Measurements from ENCODE around the gene HECTD2. TPM values are rescaled to one million over a fixed set of nuclear protein-coding genes. Genes with fewer than 3 reads are reported as not detected.
"Not testable (repeated sequence)": the region's sequence is repeated elsewhere in the genome, so short reads cannot be mapped to it uniquely, and the experiment has no call there.

Gene HECTD2
- polyA plus RNA-seq, 1 donor from 2014 or later, result 2.6 TPM

DNA sequence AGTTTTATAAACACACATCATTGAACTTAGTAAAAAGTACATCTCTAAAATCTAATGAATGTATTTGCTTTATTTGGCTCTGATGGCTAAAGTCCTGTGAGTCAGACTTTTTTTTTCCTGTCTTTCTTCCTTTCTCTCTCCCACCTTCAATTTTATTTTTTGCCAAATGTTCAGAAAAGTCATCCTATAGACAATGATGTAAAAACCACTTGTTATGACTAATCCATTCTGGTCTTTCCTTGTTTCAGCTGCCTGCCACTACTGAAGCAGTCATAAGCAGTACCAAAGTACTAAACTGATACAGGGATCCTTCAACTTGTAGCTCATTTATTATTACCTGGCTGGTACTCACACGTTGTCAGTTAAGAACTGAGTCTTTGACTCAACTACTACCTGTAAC, 23.9 kb downstream of the HECTD2 start:
- H3K4me1 Mint-ChIP-seq, result peaks cover 0 to 5% (median 3%) of the 10 kb centered on the region in 3 donors
- H3K27me3 Mint-ChIP-seq, result no peaks in the 10 kb centered on the region
- peaks cover 0 to 3% (median 0%) of the 10 kb centered on the region in 3 donors for H3K9me3 Mint-ChIP-seq
- peaks cover 13% of the 10 kb centered on the region for H3K36me3 Mint-ChIP-seq
- no peak overlapping the region for H3K27ac Mint-ChIP-seq
- no peak overlapping the region for H3K4me3 Mint-ChIP-seq

DNA sequence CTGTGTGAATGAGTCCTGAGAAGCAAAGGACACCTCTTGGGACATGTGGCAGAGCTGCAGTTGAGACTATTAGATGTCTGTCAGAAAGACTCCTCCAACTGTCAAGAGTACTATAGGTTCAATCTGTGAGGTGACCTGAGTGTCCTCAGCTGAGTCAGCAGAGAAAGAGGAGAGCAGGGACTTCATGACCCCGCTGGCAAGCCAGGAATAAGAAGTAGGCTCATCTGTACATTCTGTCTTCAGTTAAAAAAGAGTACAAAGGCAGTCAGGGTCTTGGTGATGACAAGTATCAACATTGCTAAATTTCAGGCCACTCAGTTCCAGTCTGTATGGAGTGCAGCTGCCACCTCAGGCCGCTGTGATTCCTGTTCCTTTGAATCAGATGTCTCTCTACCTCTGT, 25.1 kb downstream of the HECTD2 start:
- H3K9me3 Mint-ChIP-seq, result peaks cover 0 to 3% (median 0%) of the 10 kb centered on the region in 3 donors
- H3K4me1 Mint-ChIP-seq, result peaks cover 0 to 8% (median 3%) of the 10 kb centered on the region in 3 donors
- peaks cover 16% of the 10 kb centered on the region for H3K36me3 Mint-ChIP-seq
- H3K4me3 Mint-ChIP-seq, result no peak overlapping the region
- H3K27ac Mint-ChIP-seq, result no peak overlapping the region
- H3K27me3 Mint-ChIP-seq, result no peaks in the 10 kb centered on the region

DNA sequence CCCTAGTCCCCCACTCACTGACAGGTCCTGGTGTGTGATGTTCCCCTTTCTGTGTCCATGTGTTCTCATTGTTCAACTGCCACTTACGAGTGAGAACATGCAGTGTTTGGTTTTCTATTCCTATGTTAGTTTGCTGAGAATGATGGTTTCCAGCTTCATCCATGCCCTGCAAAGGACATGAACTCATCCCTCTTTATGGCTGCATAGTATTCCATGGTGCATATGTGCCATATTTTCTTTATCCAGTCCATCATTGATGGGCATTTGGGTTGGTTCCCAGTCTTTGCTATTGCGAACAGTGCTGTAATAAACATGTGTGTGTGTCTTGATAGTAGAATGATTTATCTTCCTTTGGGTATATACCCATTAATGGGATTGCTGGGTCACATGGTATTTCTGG, 28.1 kb downstream of the HECTD2 start:
- H3K4me3 Mint-ChIP-seq, result peak overlapping the region in 1 of 4 donors; percentile 7
- H3K9me3 Mint-ChIP-seq, H3K4me1 Mint-ChIP-seq, H3K27ac Mint-ChIP-seq, H3K36me3 Mint-ChIP-seq, H3K27me3 Mint-ChIP-seq: not testable (repeated sequence)

DNA sequence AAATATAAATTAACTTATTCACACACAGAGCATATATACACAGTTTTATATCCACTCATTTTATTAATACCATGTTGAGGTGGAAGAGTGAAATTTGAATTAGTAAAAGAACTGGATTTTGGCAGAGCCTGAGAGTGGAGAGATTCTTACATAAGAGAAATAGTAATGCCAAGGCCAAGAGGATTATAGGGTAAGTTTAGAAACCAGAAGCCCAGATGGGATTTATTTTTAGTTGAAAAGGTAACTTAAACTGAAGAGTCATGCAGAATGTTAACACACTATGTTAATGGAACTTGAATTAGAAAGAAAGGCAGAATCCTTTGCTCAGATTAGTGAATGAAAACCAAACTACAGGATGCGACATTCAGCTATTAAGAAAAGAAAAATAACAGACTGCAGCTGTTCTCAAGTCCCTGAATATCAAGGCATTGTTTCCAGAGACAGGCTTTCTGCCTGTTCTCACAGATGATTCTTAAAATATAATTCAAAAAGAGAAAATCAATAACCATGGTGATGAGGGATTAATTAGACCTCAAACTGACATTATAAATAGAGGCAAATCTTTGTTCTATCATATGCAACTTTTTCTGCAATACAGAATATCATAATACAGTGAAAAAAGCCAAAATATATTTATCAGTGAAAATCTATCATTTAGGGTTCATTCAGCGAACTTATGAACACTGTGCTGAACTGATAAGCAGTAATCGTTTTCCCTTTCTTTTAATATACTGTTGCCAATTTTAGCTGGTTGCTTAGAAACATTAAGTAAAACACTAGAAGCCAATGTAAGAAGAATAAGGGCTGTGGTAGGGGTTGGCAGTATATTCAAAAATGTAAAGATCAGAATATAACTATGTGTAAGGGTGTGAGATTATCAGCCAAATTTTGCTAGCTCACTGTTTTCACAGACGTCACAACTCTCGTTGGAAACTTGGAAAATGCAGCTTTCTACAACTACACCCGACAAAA, 34.4 kb downstream of the HECTD2 start:
- H3K4me3 Mint-ChIP-seq, result no peak overlapping the region
- peaks cover 3% of the 10 kb centered on the region for H3K36me3 Mint-ChIP-seq
- H3K27me3 Mint-ChIP-seq, result no peaks in the 10 kb centered on the region
- H3K27ac Mint-ChIP-seq, result no peak overlapping the region
- peaks cover 0 to 3% (median 0%) of the 10 kb centered on the region in 3 donors for H3K4me1 Mint-ChIP-seq
- peaks cover 3 to 7% (median 3%) of the 10 kb centered on the region in 3 donors for H3K9me3 Mint-ChIP-seq

DNA sequence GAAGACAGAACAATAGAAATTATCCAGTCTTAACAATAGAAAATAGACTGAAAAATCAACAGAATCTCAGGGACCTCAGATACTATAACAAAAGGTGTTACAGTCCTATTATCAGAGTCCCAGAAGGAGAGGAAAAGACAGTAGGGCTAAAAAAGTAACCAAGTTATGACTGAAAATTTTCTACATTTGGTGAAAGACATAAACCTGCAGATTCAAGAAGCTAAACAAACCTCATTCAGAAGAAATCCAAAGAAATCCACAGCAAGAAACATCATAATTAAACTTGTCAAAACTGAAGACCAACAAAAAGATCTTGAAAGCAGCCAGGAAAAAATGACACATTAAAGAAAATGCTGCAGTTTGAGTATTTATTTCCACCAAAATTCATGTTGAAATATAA, 41.9 kb downstream of the HECTD2 start:
- Mint-ChIP-seq H3K9me3 (peaks cover 9 to 28% (median 20%) of the 10 kb centered on the region in 3 donors), H3K36me3 (peaks cover 2% of the 10 kb centered on the region), H3K27me3 (no peaks in the 10 kb centered on the region), H3K4me1 (no peaks in the 10 kb centered on the region), H3K27ac (no peak overlapping the region), H3K4me3 (no peak overlapping the region)

DNA sequence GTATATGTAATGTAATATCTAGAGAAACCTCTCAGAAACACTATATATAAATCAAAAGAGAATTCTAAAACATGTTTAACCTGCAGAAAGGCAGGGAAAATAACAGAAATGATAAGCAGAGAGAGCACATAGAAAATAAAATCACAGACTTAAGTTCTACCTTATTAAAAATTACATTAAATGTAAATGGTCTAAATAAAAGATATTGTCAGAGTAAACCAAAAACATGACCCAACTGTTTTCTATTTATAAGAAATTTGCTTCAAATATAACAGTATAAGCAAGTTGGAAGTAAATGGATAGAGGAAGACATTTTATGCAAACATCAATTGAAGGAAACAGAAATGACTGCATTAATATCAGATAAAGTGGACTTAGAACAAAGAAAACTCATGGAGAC, 43.4 kb downstream of the HECTD2 start:
- no peaks in the 10 kb centered on the region for H3K4me1 Mint-ChIP-seq
- no peaks in the 10 kb centered on the region for H3K27me3 Mint-ChIP-seq
- H3K27ac Mint-ChIP-seq, result peak overlapping the region in 1 of 3 donors; percentile 50
- peaks cover 2% of the 10 kb centered on the region for H3K36me3 Mint-ChIP-seq
- H3K9me3 Mint-ChIP-seq, result peaks cover 9 to 28% (median 20%) of the 10 kb centered on the region in 3 donors
- H3K4me3 Mint-ChIP-seq, result no peak overlapping the region

DNA sequence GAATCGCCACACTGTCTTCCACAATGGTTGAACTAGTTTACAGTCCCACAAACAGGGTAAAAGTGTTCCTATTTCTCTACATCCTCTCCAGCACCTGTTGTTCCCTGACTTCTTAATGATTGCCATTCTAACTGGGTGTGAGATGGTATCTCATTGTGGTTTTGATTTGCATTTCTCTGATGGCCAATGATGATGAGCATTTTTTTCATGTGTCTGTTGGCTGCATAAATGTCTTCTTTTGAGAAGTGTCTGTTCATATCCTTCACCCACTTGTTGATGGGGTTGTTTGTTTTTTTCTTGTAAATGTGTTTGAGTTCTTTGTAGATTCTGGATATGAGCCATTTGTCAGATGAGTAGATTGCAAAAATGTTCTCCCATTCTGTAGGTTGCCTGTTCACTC, 45.0 kb downstream of the HECTD2 start:
- not testable (repeated sequence) for H3K27me3 Mint-ChIP-seq, H3K27ac Mint-ChIP-seq, H3K4me1 Mint-ChIP-seq, H3K36me3 Mint-ChIP-seq, H3K4me3 Mint-ChIP-seq
- peaks cover 4 to 20% (median 16%) of the 10 kb centered on the region in 3 donors for H3K9me3 Mint-ChIP-seq

DNA sequence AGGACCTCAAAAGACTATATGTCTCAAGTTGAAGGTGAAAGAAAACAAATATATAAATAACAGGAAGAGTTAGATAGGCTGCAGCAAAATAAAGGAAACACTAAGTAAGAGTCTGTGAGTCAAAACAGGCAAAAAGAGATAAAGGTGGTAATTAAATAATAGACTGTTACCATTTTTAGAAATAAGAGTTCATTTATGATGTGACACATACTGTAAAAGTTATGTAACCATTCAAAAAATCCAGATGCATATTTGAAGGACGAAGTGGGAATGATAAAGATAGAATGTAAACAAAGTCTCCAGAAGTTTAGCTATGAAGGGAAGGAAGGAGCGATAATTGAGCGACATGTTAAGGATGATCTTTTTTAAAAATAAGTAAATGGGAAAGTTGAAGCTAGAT, 50.5 kb downstream of the HECTD2 start:
- Mint-ChIP-seq H3K4me1 (no peaks in the 10 kb centered on the region), H3K4me3 (no peak overlapping the region), H3K27me3 (no peaks in the 10 kb centered on the region), H3K27ac (peak overlapping the region in 1 of 3 donors; percentile 2), H3K9me3 (no peaks in the 10 kb centered on the region), H3K36me3 (peaks cover 14% of the 10 kb centered on the region)

DNA sequence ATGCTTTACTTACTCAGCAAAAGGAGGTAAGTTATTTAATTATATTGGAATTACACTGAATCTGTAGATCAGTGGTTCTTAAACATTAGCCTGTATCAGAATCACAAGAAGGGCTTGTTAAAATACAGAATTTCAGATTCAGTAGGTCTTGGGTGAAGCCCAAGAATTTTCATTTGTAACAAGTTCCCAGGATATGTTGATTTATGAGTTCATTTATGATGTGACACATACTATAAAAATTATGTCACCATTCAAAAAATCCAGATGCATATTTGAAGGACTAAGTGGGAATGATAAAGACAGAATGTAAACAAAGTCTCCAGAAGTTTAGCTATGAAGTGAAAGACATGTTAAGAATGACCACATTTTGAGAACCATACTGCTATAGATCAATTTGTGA, 52.3 kb downstream of the HECTD2 start:
- H3K27me3 Mint-ChIP-seq, result no peaks in the 10 kb centered on the region
- H3K9me3 Mint-ChIP-seq, result no peaks in the 10 kb centered on the region
- no peak overlapping the region for H3K27ac Mint-ChIP-seq
- no peaks in the 10 kb centered on the region for H3K4me1 Mint-ChIP-seq
- H3K4me3 Mint-ChIP-seq, result no peak overlapping the region
- peaks cover 14% of the 10 kb centered on the region for H3K36me3 Mint-ChIP-seq

DNA sequence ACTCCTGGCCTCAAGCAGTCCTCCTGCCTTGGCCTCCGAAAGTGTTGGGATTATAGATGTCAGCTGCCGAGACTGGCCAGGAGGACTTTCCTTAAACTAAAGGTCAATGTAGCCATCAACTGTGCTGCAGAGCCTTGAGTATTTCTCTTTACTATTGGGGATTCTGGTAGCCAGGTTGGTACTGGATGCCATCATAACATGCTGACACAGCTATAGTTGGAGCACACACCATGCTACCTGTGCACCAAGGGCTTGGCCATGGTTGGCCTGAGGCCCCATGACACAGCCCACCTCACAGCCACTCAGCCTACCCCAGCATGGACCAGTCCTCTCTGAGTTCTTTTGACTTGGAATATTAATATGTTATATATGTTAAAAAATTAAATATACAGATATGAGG, 54.4 kb downstream of the HECTD2 start:
- Mint-ChIP-seq H3K27me3 (no peaks in the 10 kb centered on the region), H3K36me3 (peaks cover 12% of the 10 kb centered on the region), H3K27ac (no peak overlapping the region), H3K4me3 (no peak overlapping the region), H3K9me3 (peaks cover 0 to 4% (median 0%) of the 10 kb centered on the region in 3 donors), H3K4me1 (peaks cover 0 to 1% (median 0%) of the 10 kb centered on the region in 3 donors)

DNA sequence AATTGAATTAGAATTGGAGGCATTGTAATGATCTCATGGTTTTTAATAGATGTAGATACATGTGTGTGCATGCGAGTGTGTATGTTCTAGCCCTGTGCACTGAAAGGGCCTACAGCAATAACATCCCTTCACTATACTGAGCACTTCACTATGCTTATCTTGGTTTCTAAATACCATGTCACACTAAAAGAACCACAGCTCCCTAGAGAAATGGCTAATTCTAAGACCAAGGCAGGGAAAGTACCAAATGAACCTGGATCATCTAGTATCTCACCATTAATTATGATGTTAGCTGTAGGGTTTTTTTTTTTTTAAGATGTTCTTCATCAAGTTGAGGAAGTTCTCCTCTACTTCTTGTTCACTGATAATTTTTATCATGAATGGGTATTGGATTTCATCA, 55.1 kb downstream of the HECTD2 start:
- Mint-ChIP-seq H3K27me3 (no peaks in the 10 kb centered on the region), H3K27ac (no peak overlapping the region), H3K4me1 (peaks cover 0 to 1% (median 0%) of the 10 kb centered on the region in 3 donors), H3K36me3 (peaks cover 12% of the 10 kb centered on the region), H3K9me3 (peaks cover 0 to 4% (median 0%) of the 10 kb centered on the region in 3 donors), H3K4me3 (no peak overlapping the region)

DNA sequence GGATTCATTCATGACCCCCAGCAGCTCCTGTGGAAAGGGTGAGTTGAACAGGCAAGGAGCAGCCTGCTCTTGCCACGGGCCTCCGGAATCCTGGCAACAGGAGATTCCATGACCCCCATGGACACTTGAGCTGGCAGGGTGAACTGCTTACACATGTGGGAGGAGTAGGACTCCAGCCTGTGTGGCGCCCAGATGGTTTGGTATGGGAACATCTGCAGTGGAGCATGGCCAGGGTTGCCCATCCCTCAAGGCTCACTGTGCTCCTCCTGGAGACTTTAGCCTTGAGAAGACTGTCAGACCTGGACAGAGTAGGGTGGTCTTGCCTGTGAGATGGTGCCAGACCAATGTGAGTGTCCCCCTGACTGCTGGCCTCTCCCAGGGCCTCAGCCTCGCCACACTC, 57.0 kb downstream of the HECTD2 start:
- Mint-ChIP-seq H3K4me1 (peaks cover 0 to 1% (median 0%) of the 10 kb centered on the region in 3 donors), H3K27me3 (no peaks in the 10 kb centered on the region), H3K9me3 (peaks cover 0 to 4% (median 0%) of the 10 kb centered on the region in 3 donors), H3K27ac (no peak overlapping the region), H3K36me3 (peaks cover 10% of the 10 kb centered on the region), H3K4me3 (no peak overlapping the region)

DNA sequence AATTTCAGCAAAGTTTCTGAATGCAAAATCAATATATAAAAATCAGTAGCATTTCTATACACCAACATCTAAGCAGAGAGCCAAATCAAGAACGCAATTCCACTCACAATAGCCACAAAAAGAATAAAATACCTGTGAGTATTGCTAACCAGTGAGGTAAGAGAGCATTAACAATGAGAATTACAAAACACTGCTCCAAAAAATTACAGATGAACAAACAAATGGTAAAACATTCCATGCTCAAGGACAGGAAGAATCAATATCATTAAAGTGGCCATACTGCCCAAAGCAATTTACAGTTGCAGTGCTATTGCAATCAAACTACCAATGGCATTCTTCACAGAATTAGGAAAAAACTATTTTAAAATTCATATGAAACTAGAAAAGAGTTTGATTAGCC, 61.5 kb downstream of the HECTD2 start:
- Mint-ChIP-seq H3K27ac (no peak overlapping the region), H3K36me3 (peaks cover 2% of the 10 kb centered on the region), H3K9me3 (peaks cover 0 to 4% (median 0%) of the 10 kb centered on the region in 3 donors), H3K4me3 (no peak overlapping the region), H3K27me3 (no peaks in the 10 kb centered on the region), H3K4me1 (peaks cover 0 to 1% (median 0%) of the 10 kb centered on the region in 3 donors)

DNA sequence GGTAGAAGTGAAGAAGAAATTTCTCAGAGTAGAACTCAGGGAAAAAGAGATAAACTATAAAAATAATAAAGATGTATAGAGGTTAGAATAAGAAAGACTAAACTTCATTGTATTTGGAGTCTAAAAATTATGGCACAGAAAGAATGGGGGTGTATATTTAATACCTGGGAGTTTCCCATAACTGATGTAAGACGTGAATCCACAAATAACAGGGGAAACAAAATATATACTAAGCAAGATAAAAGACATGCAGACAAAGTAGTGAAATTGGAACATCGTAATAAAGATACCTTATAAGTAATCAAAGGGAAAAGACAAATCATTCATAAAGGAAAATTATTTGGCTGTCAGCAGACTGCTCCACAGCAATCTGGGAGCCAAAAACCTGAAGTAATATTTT, 62.8 kb downstream of the HECTD2 start:
- H3K27ac Mint-ChIP-seq, result no peak overlapping the region
- H3K36me3 Mint-ChIP-seq, result peaks cover 2% of the 10 kb centered on the region
- H3K9me3 Mint-ChIP-seq, result peaks cover 0 to 4% (median 0%) of the 10 kb centered on the region in 3 donors
- H3K4me1 Mint-ChIP-seq, result peaks cover 0 to 1% (median 0%) of the 10 kb centered on the region in 3 donors
- no peak overlapping the region for H3K4me3 Mint-ChIP-seq
- no peaks in the 10 kb centered on the region for H3K27me3 Mint-ChIP-seq

DNA sequence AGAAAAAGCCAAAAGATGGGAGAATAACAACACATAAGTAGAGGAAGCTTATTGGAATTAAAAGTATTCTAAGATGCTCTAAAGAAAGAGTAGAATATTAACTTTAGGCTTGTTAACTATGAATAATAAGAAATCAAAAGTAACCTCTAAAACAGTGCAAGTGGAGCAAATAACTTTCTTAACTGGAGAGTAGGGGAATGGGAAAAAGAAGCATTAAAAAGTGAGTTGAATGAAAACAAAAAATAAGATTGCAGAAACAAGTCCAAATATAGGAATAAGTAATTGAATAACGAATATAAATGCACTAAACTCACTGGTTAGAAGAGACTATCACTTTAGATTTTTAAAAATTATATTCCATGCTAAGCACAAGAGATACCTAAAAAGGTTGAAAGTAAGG, 63.9 kb downstream of the HECTD2 start:
- H3K27ac Mint-ChIP-seq, result no peak overlapping the region
- H3K4me3 Mint-ChIP-seq, result no peak overlapping the region
- H3K27me3 Mint-ChIP-seq, result no peaks in the 10 kb centered on the region
- no peaks in the 10 kb centered on the region for H3K4me1 Mint-ChIP-seq
- peaks cover 2% of the 10 kb centered on the region for H3K36me3 Mint-ChIP-seq
- no peaks in the 10 kb centered on the region for H3K9me3 Mint-ChIP-seq

DNA sequence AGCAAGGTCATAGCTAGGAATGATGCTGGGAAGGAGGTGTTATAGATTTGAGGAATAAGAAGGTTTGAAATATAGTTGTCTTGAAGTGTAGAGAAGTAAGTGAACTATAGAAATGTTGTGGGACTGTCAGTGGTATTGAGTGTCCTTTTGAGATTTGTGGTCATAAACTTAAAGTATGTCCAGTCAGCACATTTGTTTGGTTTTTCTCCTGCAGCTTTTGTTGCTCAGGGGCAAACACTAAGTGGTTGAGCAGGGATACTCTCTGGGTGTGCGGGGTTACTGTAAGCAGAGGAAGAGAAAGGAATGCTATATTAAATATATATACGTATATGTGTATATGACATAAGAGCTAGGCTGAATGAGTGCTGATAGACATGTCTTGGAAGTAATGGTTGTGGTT, 67.1 kb downstream of the HECTD2 start:
- Mint-ChIP-seq H3K27ac (no peak overlapping the region), H3K4me1 (no peaks in the 10 kb centered on the region), H3K27me3 (no peaks in the 10 kb centered on the region), H3K9me3 (no peaks in the 10 kb centered on the region), H3K4me3 (peak overlapping the region in 1 of 4 donors; percentile 31), H3K36me3 (no peaks in the 10 kb centered on the region)
